ENCODE data around the gene VANGL2. TPM values are rescaled to one million over a fixed set of nuclear protein-coding genes. Genes with fewer than 3 reads are reported as not detected.

VANGL2 gene
- total and polyA plus RNA-seq, 11 donors: 0.94 to 3.2 (median 1.9) TPM

DNA sequence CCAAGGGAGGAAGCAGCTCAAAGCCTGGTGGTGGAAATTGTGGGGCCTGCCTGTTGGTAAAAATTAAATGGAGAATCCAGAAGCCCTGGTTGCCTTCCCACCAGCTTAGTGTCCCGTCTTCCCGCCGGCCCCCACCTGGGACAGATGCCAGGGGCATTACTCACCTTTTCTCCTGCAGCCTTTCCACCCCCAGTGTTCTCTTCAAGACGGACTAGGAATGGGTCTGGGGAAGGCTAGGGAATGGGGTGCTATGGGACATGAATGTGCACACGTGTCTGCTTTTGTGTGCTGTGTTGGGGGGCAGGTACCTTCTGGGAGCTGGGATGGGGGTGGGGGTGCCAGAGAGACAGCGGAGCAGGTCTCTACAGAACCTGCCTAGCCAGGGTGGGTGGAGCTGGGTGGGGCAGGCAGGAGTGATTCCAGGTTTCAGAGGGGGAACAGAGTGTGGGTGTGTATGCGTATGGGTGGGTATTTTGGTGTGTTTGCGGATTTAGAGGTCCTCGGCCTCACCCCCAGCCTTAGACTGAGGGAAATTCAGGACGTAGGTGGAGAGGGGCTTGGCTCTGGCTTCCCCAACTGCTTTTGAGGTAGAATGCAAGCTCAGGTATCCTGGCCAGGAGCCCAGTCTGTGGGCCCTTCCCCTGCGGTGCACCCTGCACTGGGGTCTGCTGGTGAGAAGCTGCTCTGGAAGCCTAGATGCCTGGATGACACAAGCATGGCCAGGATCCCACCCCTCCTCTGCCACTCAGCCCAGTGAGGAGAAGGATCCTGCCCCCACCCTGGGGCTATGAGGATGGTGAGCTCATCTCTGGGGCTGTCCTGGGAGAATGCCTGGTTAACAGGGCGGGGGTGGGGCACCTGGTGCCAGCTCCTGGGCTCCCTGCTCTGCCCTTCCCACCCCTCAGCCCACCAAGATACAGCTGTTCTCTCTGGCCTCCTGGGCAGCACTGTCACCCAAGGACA, 7.8 kb downstream of the VANGL2 start:
- no peak for DNase-seq
- Histone ChIP-seq H3K36me3 (no peaks in the 10 kb centered on the region), H3K4me1 (peaks cover 0 to 21% (median 1%) of the 10 kb centered on the region in 12 donors), H3K27ac (no peak overlapping the region), H3K4me3 (no peak overlapping the region), H3K9me3 (no peaks in the 10 kb centered on the region), H3K27me3 (no peaks in the 10 kb centered on the region)
- 93 to 96% (median 95%) methylated on average over 10 to 12 of the region's 12 CpGs for WGBS, 4 donors
- TF ChIP-seq POLR2A (IDR thresholded peaks at IDR 0.05): no peak
- TF ChIP-seq, protein P1, sequence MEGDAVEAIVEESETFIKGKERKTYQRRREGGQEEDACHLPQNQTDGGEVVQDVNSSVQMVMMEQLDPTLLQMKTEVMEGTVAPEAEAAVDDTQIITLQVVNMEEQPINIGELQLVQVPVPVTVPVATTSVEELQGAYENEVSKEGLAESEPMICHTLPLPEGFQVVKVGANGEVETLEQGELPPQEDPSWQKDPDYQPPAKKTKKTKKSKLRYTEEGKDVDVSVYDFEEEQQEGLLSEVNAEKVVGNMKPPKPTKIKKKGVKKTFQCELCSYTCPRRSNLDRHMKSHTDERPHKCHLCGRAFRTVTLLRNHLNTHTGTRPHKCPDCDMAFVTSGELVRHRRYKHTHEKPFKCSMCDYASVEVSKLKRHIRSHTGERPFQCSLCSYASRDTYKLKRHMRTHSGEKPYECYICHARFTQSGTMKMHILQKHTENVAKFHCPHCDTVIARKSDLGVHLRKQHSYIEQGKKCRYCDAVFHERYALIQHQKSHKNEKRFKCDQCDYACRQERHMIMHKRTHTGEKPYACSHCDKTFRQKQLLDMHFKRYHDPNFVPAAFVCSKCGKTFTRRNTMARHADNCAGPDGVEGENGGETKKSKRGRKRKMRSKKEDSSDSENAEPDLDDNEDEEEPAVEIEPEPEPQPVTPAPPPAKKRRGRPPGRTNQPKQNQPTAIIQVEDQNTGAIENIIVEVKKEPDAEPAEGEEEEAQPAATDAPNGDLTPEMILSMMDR (IDR thresholded peaks at IDR 0.05): no peak
- ATAC-seq: no peak
- intact Hi-C loops (cut with DNase I): no loop called here

GRCh38 chr1:160408864-160409263, 8.5 kb downstream of the VANGL2 start:
- WGBS, 4 donors: 89 to 94% (median 91%) methylated on average over 4 of the region's 4 CpGs
- intact Hi-C loops (cut with DNase I): no loop called here
- no peak for ATAC-seq
- Histone ChIP-seq H3K4me1 (peaks cover 0 to 14% (median 0%) of the 10 kb centered on the region in 12 donors), H3K27me3 (no peaks in the 10 kb centered on the region), H3K4me3 (no peak overlapping the region), H3K36me3 (no peaks in the 10 kb centered on the region), H3K27ac (no peak overlapping the region), H3K9me3 (no peaks in the 10 kb centered on the region)
- DNase-seq: no peak
- TF ChIP-seq POLR2A (IDR thresholded peaks at IDR 0.05): no peak
- TF ChIP-seq, protein P1 (IDR thresholded peaks at IDR 0.05): no peak

DNA sequence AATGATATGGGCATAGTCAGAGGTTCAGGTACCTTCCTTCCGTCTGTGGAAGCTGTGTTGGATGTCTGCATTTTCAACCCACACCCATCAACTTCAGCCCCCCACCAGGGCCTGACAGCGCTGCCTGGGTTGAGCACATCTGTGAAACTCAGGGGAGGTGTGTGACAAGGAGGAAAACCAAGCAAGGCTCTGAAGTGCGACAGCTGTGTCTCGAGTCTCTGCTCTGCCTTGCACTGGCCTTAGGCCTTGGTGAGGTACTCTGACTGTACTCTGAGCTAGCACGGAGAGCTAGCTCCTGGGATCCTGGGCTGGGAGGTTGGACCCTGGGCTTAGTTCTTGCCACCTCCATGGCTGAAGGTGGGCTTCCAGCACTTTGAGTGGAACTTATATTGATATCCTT, 9.1 kb downstream of the VANGL2 start:
- no peak for DNase-seq
- H3K27ac ChIP-seq: no peak overlapping the region
- intact Hi-C loops (cut with DNase I): no loop called here

DNA sequence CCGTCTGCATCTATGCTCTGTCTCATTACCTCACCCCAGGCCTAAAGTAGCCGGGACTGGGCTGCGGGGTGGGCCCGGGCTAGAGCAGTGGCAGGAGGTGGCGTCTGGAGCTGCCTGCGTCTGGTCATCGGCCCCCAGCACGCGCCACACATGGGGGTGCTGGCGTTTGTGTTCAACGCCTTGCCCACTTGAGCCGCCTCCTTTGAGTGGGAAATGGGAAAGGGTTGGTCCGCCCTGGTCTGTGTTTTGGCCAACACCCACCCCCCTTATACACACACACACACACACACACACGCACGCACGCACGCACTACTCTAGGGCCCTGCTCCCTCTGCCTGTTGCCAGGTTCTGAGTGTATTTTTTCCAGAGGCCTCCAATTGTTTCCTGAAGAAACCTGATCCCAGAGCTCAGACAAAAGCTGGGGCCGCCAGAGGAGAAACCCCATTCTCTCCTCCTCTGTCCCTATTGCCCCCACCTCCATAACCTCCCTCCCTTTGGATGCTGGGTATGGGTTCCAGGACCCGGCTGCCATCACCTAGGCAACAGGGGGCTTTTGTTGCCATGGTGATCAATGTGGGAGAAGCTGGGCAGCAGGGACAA, 10.1 kb downstream of the VANGL2 start:
- peak overlapping the region in 1 of 12 donors; percentile 33 for H3K27ac ChIP-seq
- no peak overlapping the region for H3K4me3 ChIP-seq
- TF ChIP-seq, protein P1 (IDR thresholded peaks at IDR 0.05): no peak
- no peak for TF ChIP-seq POLR2A (IDR thresholded peaks at IDR 0.05)
- DNase-seq: no peak
- intact Hi-C loops (cut with DNase I): no loop called here
- no peaks in the 10 kb centered on the region for H3K27me3 ChIP-seq
- peaks cover 0 to 4% (median 0%) of the 10 kb centered on the region in 12 donors for H3K4me1 ChIP-seq
- ATAC-seq: peak in 3 of 4 donors; percentile 7 to 23 (median 22)
- H3K9me3 ChIP-seq: no peaks in the 10 kb centered on the region
- 77 to 84% (median 82%) methylated on average over 18 to 19 of the region's 19 CpGs for WGBS, 4 donors
- no peaks in the 10 kb centered on the region for H3K36me3 ChIP-seq

More for the DNA sequence above, 9.1 kb downstream of the VANGL2 start:
- no peak for ATAC-seq
- 85 to 91% (median 88%) methylated on average over 5 of the region's 5 CpGs for WGBS, 4 donors
- no peaks in the 10 kb centered on the region for H3K36me3 ChIP-seq
- no peaks in the 10 kb centered on the region for H3K27me3 ChIP-seq
- peaks cover 0 to 13% (median 0%) of the 10 kb centered on the region in 12 donors for H3K4me1 ChIP-seq
- TF ChIP-seq POLR2A (IDR thresholded peaks at IDR 0.05): no peak
- no peaks in the 10 kb centered on the region for H3K9me3 ChIP-seq
- no peak overlapping the region for H3K4me3 ChIP-seq
